HEK293T (cell line): ENCODE data around the gene PPFIA2.

Source experiments
- CTCF ChIA-PET: fragments of 350-600 bp; formaldehyde crosslinking; extraction: SDS; loops from one replicate; lab custom pipeline; 2021; ENCODE audit warnings: antibody characterized with exemption, inconsistent platforms; lab: Yijun Ruan, JAX
- POLR2A ChIA-PET: fragments of 350-600 bp; formaldehyde crosslinking; extraction: SDS; loops from one replicate; lab custom pipeline; 2020; ENCODE audit warnings: antibody characterized with exemption, inconsistent platforms; lab: Yijun Ruan, JAX
- DNase-seq: peaks from one replicate; pipeline ENCODE4 v3.0.0; 2012; ENCODE audit warnings: mixed read lengths; ENCODE audit errors: extremely low spot score
- ARNT ChIP-seq: fragments of 450-650 bp; IDR thresholded peaks from 2 replicates; pipeline ENCODE4 v1.6.1; 2017; ENCODE audit warnings: mild to moderate bottlenecking
- BHLHE40 ChIP-seq: fragments of 450-650 bp; IDR thresholded peaks from 2 replicates; pipeline ENCODE4 v1.6.1; 2016; ENCODE audit warnings: mild to moderate bottlenecking, moderate library complexity, borderline replicate concordance
- CTBP1 ChIP-seq: fragments of 450-650 bp; IDR thresholded peaks from 2 replicates; pipeline ENCODE4 v1.6.1; 2016; ENCODE audit warnings: borderline replicate concordance
- ELF4 ChIP-seq: fragments of 450-650 bp; IDR thresholded peaks from 2 replicates; pipeline ENCODE4 v1.6.1; 2017; ENCODE audit warnings: antibody characterized with exemption
- FOXA1 ChIP-seq: fragments of 450-650 bp; IDR thresholded peaks from 2 replicates; pipeline ENCODE4 v1.6.1; 2016; ENCODE audit warnings: mild to moderate bottlenecking
- FOXK2 ChIP-seq: fragments of 450-650 bp; IDR thresholded peaks from 2 replicates; pipeline ENCODE4 v1.6.1; 2016; ENCODE audit warnings: mild to moderate bottlenecking
- FOXM1 ChIP-seq: fragments of 450-650 bp; IDR thresholded peaks from 2 replicates; pipeline ENCODE4 v1.6.1; 2017; ENCODE audit warnings: mild to moderate bottlenecking, borderline replicate concordance
- HDGF ChIP-seq: fragments of 450-650 bp; IDR thresholded peaks from 2 replicates; pipeline ENCODE4 v1.6.1; 2017; ENCODE audit warnings: antibody characterized with exemption, borderline replicate concordance
- L3MBTL2 ChIP-seq: fragments of 450-650 bp; conservative IDR thresholded peaks from 2 replicates; pipeline ENCODE4 v1.6.1; 2016; ENCODE audit warnings: mild to moderate bottlenecking
- LEF1 ChIP-seq: fragments of 450-650 bp; IDR thresholded peaks from 2 replicates; pipeline ENCODE4 v1.6.1; 2017; ENCODE audit warnings: mild to moderate bottlenecking, borderline replicate concordance
- NFRKB ChIP-seq: fragments of 450-650 bp; IDR thresholded peaks from 2 replicates; pipeline ENCODE4 v1.6.1; 2016; ENCODE audit warnings: mild to moderate bottlenecking, moderate library complexity
- SP1 ChIP-seq: fragments of 450-650 bp; IDR thresholded peaks from 2 replicates; pipeline ENCODE4 v1.6.1; 2017
- SUZ12 ChIP-seq: fragments of 450-650 bp; IDR thresholded peaks from 2 replicates; pipeline ENCODE4 v1.6.1; 2016; ENCODE audit warnings: mild to moderate bottlenecking
- TARDBP ChIP-seq: fragments of 450-650 bp; IDR thresholded peaks from 2 replicates; pipeline ENCODE4 v1.6.1; 2016
- ZNF384 ChIP-seq: fragments of 450-650 bp; IDR thresholded peaks from 2 replicates; pipeline ENCODE4 v1.6.1; 2016
- TF ChIP-seq, protein P1 (sequence below): fragments of 450-650 bp; IDR thresholded peaks from 2 replicates; pipeline ENCODE4 v1.6.1; 2016

Gene PPFIA2

DNA sequence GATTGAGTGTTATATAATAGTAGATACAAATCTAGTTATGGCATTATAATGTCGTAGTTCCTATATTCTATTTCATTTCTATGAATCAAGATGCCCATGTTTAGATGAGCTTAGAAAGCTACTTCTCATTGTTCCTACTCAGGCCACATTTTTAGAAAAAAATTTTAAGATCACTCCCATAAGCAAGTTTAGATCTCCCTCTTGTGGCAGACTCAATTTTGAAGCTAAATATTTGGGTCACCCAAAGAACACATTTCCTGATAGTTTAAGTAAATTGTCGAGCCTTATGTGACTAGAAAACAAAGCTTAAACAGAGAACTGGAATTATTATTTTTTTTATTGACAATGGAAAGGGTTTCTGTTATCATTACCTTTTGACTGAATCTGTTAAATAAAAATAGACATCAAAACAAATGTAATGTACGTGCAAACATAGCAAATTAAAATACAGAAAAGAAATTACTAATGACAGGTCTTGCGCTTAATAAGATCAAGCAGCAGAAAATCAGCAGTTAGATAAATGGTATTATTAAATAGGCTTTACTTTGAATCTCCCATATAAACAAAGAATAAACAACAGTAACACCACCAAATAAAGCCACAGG lies 501.1 kb downstream of the PPFIA2 start:
- POLR2A ChIA-PET, result no interaction called here
- CTCF ChIA-PET, result interaction anchor here (0.6 to 1.1 kb wide), 2 partner anchors 58 to 421 kb away, joined by 3 read pairs; no protein-coding TSS in a partner anchor
- TF ChIP-seq L3MBTL2, result no peak
- TF ChIP-seq SUZ12, result no peak
- no peak for TF ChIP-seq SP1
- TF ChIP-seq FOXM1, result no peak
- no peak for TF ChIP-seq ARNT
- TF ChIP-seq, protein P1, sequence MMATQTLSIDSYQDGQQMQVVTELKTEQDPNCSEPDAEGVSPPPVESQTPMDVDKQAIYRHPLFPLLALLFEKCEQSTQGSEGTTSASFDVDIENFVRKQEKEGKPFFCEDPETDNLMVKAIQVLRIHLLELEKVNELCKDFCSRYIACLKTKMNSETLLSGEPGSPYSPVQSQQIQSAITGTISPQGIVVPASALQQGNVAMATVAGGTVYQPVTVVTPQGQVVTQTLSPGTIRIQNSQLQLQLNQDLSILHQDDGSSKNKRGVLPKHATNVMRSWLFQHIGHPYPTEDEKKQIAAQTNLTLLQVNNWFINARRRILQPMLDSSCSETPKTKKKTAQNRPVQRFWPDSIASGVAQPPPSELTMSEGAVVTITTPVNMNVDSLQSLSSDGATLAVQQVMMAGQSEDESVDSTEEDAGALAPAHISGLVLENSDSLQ, result no peak
- peak; percentile 90 for TF ChIP-seq ZNF384
- no peak for TF ChIP-seq HDGF
- DNase-seq, result peak; percentile 17

DNA sequence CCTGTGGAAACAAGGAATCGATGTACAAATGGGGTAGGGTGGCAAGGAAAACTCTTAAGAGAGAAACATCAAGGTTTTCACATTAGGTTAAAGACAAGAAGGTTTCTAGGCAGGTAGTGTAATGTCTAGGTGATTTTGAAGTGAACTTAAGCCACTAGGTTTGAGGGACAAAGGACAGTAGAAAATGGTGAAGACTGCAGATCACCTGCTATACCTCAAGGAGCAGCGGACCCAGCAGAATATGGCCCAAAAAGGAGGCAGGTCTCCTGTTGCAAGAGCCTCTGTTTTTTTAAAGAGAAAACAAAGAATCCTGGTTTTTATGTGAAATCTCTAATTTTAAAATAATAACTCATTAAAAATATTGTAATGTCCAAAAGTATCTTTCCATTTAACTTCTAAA lies 503.2 kb downstream of the PPFIA2 start:
- POLR2A ChIA-PET, result no interaction called here
- TF ChIP-seq SUZ12, result no peak
- TF ChIP-seq FOXA1, result no peak
- TF ChIP-seq NFRKB, result no peak
- TF ChIP-seq BHLHE40, result no peak
- no peak for TF ChIP-seq LEF1
- TF ChIP-seq L3MBTL2, result no peak
- no peak for TF ChIP-seq ARNT
- TF ChIP-seq ZNF384, result no peak
- no peak for TF ChIP-seq TARDBP
- TF ChIP-seq FOXM1, result no peak
- no peak for DNase-seq
- CTCF ChIA-PET, result no interaction called here

DNA sequence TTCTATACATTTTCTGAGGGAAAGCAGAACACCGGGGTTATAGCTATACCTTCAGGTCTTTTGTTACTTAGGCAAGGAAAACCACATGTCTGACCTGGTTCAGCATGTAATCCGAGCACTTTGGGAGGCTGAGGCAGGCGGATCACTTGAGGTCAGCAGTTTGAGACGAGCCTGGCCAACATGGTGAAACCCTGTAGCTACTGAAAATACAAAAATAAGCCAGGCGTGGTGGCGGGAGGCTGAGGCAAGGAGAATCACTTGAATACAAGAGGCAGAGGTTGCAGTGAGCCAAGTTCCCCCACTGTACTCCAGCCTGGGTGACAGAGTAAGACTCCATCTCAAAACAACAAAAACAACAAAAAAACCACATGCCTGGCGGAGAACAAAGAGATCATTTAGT lies 503.7 kb downstream of the PPFIA2 start:
- TF ChIP-seq SUZ12 (no peak), ZNF384 (no peak), HDGF (no peak), FOXK2 (no peak), FOXM1 (no peak), SP1 (no peak), CTBP1 (no peak), LEF1 (no peak), ELF4 (no peak), ARNT (no peak), L3MBTL2 (no peak), TARDBP (no peak), FOXA1 (no peak), NFRKB (no peak), BHLHE40 (no peak)
- TF ChIP-seq, protein P1, result no peak
- ChIA-PET POLR2A (no interaction called here), CTCF (no interaction called here)
- no peak for DNase-seq

DNA sequence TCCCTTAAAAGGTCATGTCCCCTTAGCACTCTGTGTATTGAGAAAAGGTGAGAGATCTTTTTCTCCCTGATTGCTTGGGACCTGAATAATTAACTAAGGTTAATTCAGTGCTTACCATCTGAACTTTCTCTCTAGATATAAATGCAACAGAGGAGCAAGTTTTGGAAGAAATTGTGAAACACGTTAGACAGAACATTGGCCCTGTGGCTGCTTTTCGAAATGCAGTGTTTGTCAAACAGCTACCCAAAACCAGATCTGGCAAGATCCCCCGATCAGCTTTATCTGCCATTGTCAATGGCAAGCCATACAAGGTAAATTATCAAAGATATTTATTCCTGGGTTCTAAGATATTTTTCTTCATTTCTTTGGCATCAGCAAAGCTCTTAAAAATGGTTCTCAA lies 505.8 kb downstream of the PPFIA2 start:
- DNase-seq, result no peak
- TF ChIP-seq LEF1 (no peak), NFRKB (no peak), HDGF (no peak), FOXA1 (no peak), ZNF384 (no peak), ARNT (no peak), FOXM1 (no peak)
- TF ChIP-seq, protein P1, result no peak

DNA sequence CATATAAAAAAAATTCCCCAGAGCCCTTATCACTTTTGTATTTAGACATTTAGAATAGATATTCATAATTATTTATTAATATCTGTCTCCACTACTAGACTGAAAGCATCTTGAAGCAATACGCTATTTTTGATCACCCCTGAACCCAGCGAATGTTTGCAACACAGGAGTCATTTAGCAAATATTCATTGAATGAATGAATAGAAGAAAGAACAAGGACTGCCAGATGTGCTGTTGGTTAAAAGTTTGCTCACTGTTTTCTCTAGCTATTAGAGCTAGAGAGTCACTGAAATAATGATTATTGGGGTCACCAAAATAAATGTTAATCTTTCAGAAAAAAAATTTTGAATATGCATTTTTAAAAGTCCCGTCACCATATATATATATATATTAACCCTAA lies 506.9 kb downstream of the PPFIA2 start:
- ChIA-PET POLR2A (no interaction called here), CTCF (no interaction called here)
- TF ChIP-seq FOXK2 (no peak), SP1 (no peak), NFRKB (no peak), CTBP1 (no peak), L3MBTL2 (no peak), HDGF (no peak), ARNT (no peak), BHLHE40 (no peak), FOXM1 (no peak)
- TF ChIP-seq, protein P1, result no peak
- no peak for DNase-seq

More for the DNA sequence above, 505.8 kb downstream of the PPFIA2 start:
- POLR2A ChIA-PET, result no interaction called here
- CTCF ChIA-PET, result no interaction called here

DNA sequence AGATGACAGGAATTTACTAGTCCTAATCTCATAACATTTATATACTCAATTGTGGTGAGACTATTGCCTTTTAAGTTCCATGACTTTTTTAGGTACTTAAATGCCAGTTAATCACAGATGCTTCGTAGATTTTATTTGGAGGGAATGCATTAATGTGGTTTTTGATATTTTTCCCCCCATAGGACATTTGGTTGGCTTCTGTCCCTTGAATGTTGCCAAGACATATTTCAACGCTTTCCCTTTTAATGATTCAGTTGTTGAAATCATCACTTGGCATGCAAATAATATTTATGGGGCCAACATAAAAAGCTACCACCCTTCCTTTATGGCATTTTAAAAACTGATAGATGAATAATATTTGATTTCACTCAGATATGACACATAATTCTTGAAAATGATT lies 509.2 kb downstream of the PPFIA2 start:
- ChIA-PET POLR2A (no interaction called here), CTCF (no interaction called here)
- no peak for DNase-seq
- no peak for TF ChIP-seq FOXM1
- TF ChIP-seq LEF1, result no peak
- no peak for TF ChIP-seq FOXA1
- no peak for TF ChIP-seq HDGF
- no peak for TF ChIP-seq BHLHE40
- no peak for TF ChIP-seq FOXK2
- no peak for TF ChIP-seq ELF4
- TF ChIP-seq SUZ12, result no peak
- no peak for TF ChIP-seq L3MBTL2
- no peak for TF ChIP-seq SP1
- no peak for TF ChIP-seq ARNT
- TF ChIP-seq ZNF384, result no peak
